Articular chondrocyte of knee joint (primary cell): Measurements from ENCODE around the gene FARSA. TPM values are rescaled to one million over a fixed set of nuclear protein-coding genes. Genes with fewer than 3 reads are reported as not detected.

Experiments
- small RNA-seq: library from RNA; depleted of rRNA; stranded (forward); fragments of <200 nt; gene quantifications from one replicate; pipeline ENCODE3, GENCODE V24; 2012
- total RNA-seq: library from RNA; depleted of rRNA; stranded (reverse); fragments of >200 nt; gene quantifications from 2 replicates; pipeline ENCODE4 v1.2.3, GENCODE V29; 2012

FARSA gene
- total RNA-seq: 28.4 and 31.1 TPM in 2 replicates

DNA sequence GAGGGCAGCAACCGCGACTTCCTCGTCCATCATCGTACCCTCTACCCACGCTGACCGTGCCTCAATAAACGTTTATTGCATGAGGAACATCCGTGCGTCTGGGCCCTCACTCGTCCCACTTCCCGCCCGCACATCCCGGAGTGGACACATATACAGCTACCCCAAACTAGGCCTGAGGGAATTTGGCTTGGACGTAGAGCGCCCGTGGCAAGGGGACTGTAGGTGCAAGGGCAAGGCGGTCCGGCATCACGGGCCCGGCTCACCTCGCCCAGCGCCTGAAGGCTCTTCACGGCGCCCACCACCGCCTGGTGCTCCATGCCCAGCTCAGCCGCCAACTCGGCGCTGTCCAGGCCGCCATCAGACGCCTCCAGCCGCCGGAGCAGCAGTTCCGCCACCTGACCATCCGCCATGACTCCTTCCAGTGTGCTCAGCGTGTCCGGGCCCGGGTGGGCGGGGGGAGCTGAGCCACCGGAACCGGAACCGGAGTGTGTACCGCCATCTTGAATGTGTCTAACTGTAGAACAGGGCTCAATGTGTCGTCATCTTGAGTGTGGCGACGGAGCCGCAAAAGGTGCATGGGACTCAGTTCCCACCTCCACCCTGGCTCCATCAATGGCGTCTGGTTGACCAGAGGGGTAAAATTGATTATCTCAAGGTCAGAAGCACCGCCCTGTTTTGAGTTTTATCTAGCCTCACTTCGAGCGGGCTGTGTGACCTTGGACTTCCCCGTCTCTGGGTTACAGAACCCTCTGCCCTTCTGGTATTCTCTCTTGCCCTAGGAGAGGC is at the start of gene FARSA:
Gene FARSA (minus strand): TSS at position 425 of the 786 bp plus-strand sequence. CDS start 15 bp downstream, at position 410.

DNA sequence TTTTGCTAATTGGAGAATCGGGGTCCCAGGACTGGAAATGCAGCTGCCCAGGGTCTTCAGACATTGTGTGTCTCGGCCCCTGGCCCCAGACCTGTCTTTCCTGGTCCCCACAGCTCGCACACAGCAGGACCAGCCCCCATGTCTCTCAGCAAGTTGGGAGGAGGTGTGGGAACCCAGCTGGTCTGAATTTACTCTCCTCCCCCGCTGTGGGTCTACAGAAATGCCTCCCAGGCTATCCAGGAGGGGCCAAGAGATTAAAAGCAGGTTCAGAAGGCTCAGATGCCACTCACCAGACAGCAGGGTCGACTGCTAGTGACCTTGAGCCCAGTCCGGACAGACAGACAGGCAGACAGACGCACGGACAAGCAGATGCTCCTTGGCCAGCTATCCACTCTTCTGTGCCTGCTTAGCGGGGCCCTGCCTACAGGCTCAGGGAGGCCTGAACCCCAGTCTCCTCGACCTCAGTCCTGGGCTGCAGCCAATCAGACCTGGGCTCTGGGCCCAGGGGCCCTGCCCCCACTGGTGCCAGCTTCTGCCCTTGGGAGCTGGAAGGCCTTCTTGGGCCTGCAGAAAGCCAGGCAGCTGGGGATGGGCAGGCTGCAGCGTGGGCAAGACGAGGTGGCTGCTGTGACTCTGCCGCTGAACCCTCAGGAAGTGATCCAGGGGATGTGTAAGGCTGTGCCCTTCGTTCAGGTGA is 35.9 kb upstream of the FARSA start, which contains the start of gene DAND5:
Gene DAND5 (plus strand): TSS at position 285 of the 697 bp plus-strand sequence. CDS start 85 bp downstream, at position 370.

DNA sequence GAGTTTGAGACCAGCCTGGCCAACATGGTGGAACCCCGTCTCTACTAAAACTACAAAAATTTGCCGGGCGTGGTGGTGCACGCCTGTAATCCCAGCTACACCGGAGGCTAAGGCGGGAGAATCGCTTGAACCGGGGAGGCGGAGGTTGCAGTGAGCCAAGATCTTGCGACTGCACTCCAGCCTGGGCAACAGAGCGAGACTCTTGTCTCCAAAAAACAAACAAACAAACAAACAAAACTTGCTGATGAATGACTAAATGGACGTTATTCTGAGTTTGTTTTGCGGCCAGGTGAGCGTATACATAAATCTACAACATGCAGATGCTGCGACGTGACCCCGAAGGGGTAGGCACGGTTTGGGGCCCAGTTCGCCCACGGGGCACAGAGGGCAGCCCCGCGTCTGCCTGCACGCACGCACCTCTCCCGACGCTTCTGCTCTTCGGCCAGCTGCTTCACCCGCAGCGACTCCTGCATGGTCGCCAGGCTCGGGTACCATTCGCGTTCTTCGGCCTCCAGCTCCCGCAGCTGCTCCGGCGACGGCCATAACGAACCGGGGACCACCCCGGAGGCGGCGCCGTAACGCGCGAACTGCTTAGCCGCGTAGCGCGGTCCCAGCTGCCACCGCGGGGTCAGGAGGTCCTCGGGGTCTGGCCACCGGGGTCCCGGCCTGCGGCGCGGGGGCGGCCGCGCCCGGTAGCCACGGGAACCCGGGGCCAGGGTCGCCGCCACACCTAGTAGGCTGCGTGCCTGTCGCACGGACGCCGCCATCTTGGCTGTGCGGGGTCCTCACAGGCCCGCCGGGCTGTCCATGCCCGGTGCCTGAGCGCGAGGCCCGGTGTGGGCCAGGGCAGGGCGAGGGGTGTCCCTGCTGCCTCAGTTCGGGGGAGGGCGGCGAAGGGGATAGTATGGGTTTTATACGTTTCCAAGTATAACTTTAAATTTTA is 23.2 kb upstream of the FARSA start, which contains the start of gene GADD45GIP1:
Gene GADD45GIP1 (minus strand): TSS at position 778 of the 943 bp plus-strand sequence. CDS start 11 bp downstream, at position 767.

DNA sequence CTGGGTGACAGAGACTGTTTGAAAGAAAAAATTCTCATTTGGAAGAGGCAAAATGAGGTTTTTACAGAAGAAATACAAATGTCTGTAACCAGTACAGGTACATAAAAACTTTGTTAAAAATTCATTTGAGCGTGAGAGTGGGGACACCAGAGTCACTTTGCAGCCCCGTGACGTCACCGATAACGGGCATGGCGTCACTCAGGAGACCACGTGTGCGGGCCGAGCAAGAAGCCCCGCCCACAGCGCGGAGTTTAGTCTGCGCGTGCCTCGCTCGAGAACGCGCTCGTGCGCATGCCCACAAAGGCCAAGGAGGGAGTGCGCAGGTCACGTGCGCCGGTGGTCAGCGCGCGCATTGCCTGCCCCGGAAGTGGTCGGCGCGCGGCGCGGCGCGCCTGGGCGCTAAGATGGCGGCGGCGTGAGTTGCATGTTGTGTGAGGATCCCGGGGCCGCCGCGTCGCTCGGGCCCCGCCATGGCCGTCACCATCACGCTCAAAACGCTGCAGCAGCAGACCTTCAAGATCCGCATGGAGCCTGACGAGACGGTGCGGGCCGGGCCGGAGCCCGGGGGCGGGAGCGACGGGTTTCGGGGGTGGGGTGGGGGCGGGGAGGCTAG is 12.1 kb upstream of the FARSA start, which contains the start of gene RAD23A:
Gene RAD23A (plus strand): TSS at position 384 of the 613 bp plus-strand sequence. CDS start 87 bp downstream, at position 471.

DNA sequence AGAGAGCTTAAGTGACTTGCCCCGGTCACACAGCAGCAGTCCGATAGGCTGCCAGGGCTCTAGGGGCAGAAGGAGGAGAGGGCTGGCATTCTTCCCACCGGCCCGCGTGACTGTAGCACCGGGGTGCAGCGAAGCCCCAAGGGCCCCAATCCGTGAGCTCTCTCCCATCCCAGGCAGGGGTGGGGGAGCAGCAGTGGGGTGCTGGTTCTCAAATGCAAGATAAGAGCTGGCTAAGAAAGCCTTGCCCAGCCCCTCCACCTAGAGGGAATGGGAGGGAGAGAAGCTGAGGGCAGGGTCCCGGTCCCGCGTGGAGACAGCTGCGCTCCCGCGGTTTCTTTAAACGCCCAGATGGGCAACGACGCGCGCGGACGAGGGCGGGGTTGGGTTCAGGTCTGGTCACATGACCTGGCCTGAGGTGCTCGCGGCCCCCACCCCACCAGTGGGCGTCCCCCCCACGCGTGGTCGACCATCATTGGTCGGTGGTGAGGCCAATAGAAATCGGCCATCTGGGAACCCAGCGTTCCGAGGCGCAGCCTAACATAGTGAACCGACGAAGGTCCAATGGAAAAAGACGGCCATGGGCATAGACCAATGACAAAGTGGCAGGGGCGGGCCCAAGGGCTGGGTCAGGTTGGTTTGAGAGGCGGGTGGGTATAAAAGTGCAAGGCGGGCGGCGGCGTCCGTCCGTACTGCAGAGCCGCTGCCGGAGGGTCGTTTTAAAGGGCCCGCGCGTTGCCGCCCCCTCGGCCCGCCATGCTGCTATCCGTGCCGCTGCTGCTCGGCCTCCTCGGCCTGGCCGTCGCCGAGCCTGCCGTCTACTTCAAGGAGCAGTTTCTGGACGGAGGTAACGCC is 4.6 kb upstream of the FARSA start, which contains the start of gene CALR:
Gene CALR (plus strand): TSS at position 683 of the 852 bp plus-strand sequence. CDS start 71 bp downstream, at position 754.

DNA sequence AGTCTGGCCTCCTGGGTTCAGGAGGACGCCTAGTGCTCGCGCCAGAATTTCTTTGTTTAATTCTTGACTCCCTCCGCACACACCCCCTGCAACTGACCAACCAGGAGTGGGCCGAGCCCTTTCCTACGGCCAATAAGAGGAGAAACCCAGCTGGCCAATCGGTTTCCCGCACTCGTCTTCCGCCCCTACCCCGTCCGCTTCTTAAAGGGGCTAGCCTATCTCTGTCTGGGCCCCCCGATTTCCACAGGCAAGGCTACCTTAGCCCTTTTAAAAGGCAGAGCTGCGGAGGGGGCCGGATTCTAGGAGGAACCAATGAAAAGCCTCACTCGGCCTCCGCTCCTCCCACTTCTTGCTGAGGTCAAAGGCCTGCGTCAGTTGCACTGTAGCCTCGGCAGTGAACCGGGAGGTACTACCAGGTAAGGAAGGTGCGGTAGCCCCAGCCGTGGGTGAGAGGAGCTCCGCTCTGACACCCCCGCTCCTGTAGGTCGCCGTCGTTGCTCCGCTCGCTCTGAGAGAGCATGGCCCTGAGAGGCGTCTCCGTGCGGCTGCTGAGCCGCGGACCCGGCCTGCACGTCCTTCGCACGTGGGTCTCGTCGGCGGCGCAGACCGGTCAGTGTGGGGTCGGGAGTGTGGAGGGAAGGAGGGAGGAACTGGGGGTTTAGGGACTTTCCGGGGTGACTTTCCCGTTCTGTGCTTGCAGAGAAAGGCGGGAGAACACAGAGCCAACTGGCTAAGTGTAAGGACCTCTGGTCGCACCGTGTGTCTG is 42.5 kb downstream of the FARSA start, which contains the start of gene GCDH:
Gene GCDH (plus strand): TSS at position 374 of the 766 bp plus-strand sequence. CDS start 145 bp downstream, at position 519.

DNA sequence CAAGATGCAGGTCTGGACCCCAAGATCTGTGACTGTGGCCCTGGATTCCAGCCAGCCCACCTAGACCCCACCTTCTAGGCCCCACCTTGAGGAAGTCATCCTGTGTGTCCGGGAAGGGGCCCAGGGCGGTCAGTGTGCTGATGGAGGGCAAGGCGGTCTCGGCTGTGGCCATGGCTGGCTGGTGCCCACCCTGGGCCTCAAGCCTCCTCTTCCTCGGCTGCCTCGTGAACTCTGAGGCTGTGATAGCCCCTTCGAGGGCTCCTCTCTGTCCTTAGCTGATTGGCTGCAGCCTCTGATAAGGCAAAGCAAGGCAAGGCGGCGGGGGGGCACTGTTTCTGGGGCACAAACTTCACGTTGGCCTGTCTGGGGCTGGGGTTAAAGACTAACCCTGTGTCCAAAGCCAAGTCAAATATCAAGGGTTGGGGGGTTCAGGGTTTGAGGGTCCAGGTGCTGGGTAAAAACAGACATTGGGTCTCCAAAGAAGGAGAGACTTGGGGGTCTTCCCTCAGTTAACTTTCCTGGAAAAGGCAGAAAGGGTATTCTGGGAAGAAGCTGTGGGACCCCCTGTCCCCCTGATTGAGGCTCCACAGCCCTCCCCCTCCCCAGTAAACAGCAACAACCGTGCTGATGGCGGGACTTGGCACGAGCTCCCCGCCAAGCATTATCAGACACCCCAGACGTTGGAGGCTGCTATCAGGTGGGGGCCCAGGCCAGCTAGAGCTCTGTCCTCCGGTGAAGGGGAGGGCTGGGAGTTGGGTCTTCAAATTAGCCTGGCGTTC is 46.4 kb downstream of the FARSA start, which contains the start of gene KLF1:
Gene KLF1 (minus strand): TSS at position 233 of the 779 bp plus-strand sequence. CDS start 61 bp downstream, at position 172.

DNA sequence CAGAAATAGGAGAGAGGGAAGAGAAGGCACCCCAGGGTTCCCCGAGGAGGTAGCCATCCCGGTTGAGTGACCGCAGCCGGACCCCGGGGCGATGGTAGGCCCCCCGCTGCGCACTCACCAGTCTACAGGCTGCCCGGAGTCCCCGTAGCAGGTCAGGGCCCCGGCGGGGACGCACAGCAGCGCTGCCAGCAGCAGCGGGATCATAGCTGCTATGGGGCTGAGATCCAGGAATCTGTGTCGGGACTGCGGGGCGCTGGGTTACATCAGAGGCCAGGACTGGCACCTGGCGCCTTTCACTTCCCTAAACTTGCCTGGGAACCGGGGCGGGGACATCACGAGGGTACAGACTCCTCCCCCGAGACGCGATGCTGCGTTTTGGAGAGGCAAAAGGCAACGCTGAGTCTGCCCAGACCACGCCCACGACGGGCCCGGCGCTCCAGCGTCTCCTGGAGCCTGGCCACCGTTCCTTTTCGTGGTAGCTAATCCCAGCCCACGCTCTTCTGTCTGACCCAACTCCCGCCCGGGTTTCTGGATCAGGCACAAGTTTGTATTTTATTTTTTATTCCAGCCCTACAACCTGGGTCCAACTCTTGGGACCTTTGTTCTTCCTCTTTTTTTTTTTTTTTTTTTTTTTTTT is 52.2 kb downstream of the FARSA start, which contains the start of gene DNASE2:
Gene DNASE2 (minus strand): TSS at position 278 of the 637 bp plus-strand sequence. CDS start 74 bp downstream, at position 204.

Small RNAs within 50 kb of the gene (small RNA-seq; reads per million reads assigned to genes)
- gene MIR5695: 0.76 reads per million, percentile 29 among the genes with 10 or more reads in this experiment
- not detected for gene MIR6515

Other genes with a start within 250 kb of the FARSA start
- not detected in 2 replicates for gene GNG14, start 245.7 kb downstream of the FARSA start, total RNA-seq
- 4.8 and 9.8 TPM in 2 replicates for gene FBXW9, start 237.1 kb downstream of the FARSA start, total RNA-seq
- gene TNPO2, start 209.8 kb downstream of the FARSA start, total RNA-seq: 40.3 and 44.4 TPM in 2 replicates
- 122 and 133 TPM in 2 replicates for gene TRIR, start 199.0 kb downstream of the FARSA start, total RNA-seq
- gene GET3, start 196.2 kb downstream of the FARSA start, total RNA-seq: 75.5 and 78.6 TPM in 2 replicates
- gene BEST2, start 181.9 kb downstream of the FARSA start, total RNA-seq: not detected in 2 replicates
- gene HOOK2, start 158.2 kb downstream of the FARSA start, total RNA-seq: 17.4 and 17.8 TPM in 2 replicates
- 137 and 196 TPM in 2 replicates for gene JUNB, start 142.2 kb downstream of the FARSA start, total RNA-seq
- 169 and 213 TPM in 2 replicates for gene PRDX2, start 131.9 kb downstream of the FARSA start, total RNA-seq
- not detected in 2 replicates for gene THSD8, start 131.6 kb downstream of the FARSA start, total RNA-seq
- gene RNASEH2A, start 127.1 kb downstream of the FARSA start, total RNA-seq: 13.2 and 14.3 TPM in 2 replicates
- gene RTBDN, start 99.1 kb downstream of the FARSA start, total RNA-seq: not detected in 2 replicates
- gene MAST1, start 95.2 kb downstream of the FARSA start, total RNA-seq: 0.11 and 0.13 TPM in 2 replicates
- gene DNASE2, start 52.3 kb downstream of the FARSA start, total RNA-seq: 33.2 and 36.1 TPM in 2 replicates
- not detected in 2 replicates for gene KLF1, start 46.5 kb downstream of the FARSA start, total RNA-seq
- 21.2 and 26.3 TPM in 2 replicates for gene GCDH, start 42.6 kb downstream of the FARSA start, total RNA-seq
- gene SYCE2, start 14.4 kb downstream of the FARSA start, total RNA-seq: 0.22 TPM in 1 of 2 replicates, not detected in the other
- 2,132 and 2,659 TPM in 2 replicates for gene CALR, start 4.9 kb upstream of the FARSA start, total RNA-seq
- gene RAD23A, start 12.2 kb upstream of the FARSA start, total RNA-seq: 49.3 and 58.9 TPM in 2 replicates
- 23.0 and 23.5 TPM in 2 replicates for gene GADD45GIP1, start 23.5 kb upstream of the FARSA start, total RNA-seq
- 0.11 TPM in 1 of 2 replicates, not detected in the other for gene DAND5, start 35.9 kb upstream of the FARSA start, total RNA-seq
- 137 and 150 TPM in 2 replicates for gene NFIX, start 61.8 kb upstream of the FARSA start, total RNA-seq
- gene LYL1, start 169.1 kb upstream of the FARSA start, total RNA-seq: 1.3 and 1.4 TPM in 2 replicates
- gene TRMT1, start 183.0 kb upstream of the FARSA start, total RNA-seq: 18.8 and 21.3 TPM in 2 replicates
- 37.5 and 39.7 TPM in 2 replicates for gene NACC1, start 184.6 kb upstream of the FARSA start, total RNA-seq
- 49.4 and 55.1 TPM in 2 replicates for gene STX10, start 216.7 kb upstream of the FARSA start, total RNA-seq
- 20.3 and 37.6 TPM in 2 replicates for gene IER2, start 216.7 kb upstream of the FARSA start, total RNA-seq